ENCODE data around the gene C10orf53.

The C10orf53 gene

GRCh38 chr10:49739426-49739825 is 60.0 kb downstream of the C10orf53 start:
- no peak for DNase-seq

- no peak for DNase-seq
Measured at GRCh38 chr10:49740346-49741107, 61.1 kb downstream of the C10orf53 start.

GRCh38 chr10:49741108-49741995 is 61.9 kb downstream of the C10orf53 start:
- DNase-seq = no peak

- no peak for DNase-seq
Measured at GRCh38 chr10:49742683-49743463, 63.4 kb downstream of the C10orf53 start.

- no peak for DNase-seq
Measured at GRCh38 chr10:49743464-49744075, 64.1 kb downstream of the C10orf53 start.

- DNase-seq = no peak
Measured at GRCh38 chr10:49744091-49744685, 64.7 kb downstream of the C10orf53 start.

GRCh38 chr10:49744924-49745605 is 65.6 kb downstream of the C10orf53 start:
- no peak for DNase-seq

- DNase-seq = no peak
Measured at GRCh38 chr10:49745756-49746155, 66.3 kb downstream of the C10orf53 start.

GRCh38 chr10:49746626-49747302 is 67.3 kb downstream of the C10orf53 start:
- DNase-seq = no peak
